ENCODE results near the gene PIK3R6.

The PIK3R6 gene

GRCh38 chr17:8883353-8883752 lies 15.9 kb upstream of the PIK3R6 start:
- Histone ChIP-seq H3K36me3 (ENCODE audit: insufficient read depth, low read length) (no peaks in the 10 kb centered on the region), H3K4me3 (ENCODE audit: low read depth, low read length, poor library complexity, severe bottlenecking) (no peak overlapping the region), H3K4me2 (ENCODE audit: low read length) (no peak overlapping the region), H3K9ac (ENCODE audit: low read length) (no peak overlapping the region), H4K20me1 (ENCODE audit: insufficient read depth, low read length) (no peaks in the 10 kb centered on the region), H3K9me3 (ENCODE audit: low read length) (no peaks in the 10 kb centered on the region), H3K4me1 (ENCODE audit: insufficient read depth, low read length, severe bottlenecking) (no peaks in the 10 kb centered on the region), H2AFZ (ENCODE audit: low read length) (no peak overlapping the region), H3F3A (ENCODE audit: insufficient read depth, low read length) (no peaks in the 10 kb centered on the region), H3K79me2 (ENCODE audit: insufficient read depth, low read length) (no peaks in the 10 kb centered on the region), H3K27me3 (ENCODE audit: insufficient read depth, low read length) (no peaks in the 10 kb centered on the region; the same call in 1 of the 2 replicates), H3K27ac (ENCODE audit: low read depth, low read length, poor library complexity, severe bottlenecking) (no peak overlapping the region), H3K9me2 (ENCODE audit: low read depth, low read length) (no peaks in the 10 kb centered on the region)
- TF ChIP-seq EZH2 (IDR thresholded peaks at IDR 0.05; ENCODE audit: borderline replicate concordance, low read length) (no peak), CTCF (IDR thresholded peaks at IDR 0.05; ENCODE audit: low read length) (no peak)

- Histone ChIP-seq H3F3A (ENCODE audit: insufficient read depth, low read length) (no peaks in the 10 kb centered on the region), H3K27me3 (ENCODE audit: insufficient read depth, low read length) (no peaks in the 10 kb centered on the region; the same call in 1 of the 2 replicates), H3K4me1 (ENCODE audit: insufficient read depth, low read length, severe bottlenecking) (no peaks in the 10 kb centered on the region), H3K4me3 (ENCODE audit: low read depth, low read length, poor library complexity, severe bottlenecking) (no peak overlapping the region), H3K4me2 (ENCODE audit: low read length) (no peak overlapping the region), H3K27ac (ENCODE audit: low read depth, low read length, poor library complexity, severe bottlenecking) (no peak overlapping the region), H3K9ac (ENCODE audit: low read length) (no peak overlapping the region), H3K9me3 (ENCODE audit: low read length) (no peaks in the 10 kb centered on the region), H3K36me3 (ENCODE audit: insufficient read depth, low read length) (no peaks in the 10 kb centered on the region), H3K79me2 (ENCODE audit: insufficient read depth, low read length) (no peaks in the 10 kb centered on the region), H4K20me1 (ENCODE audit: insufficient read depth, low read length) (no peaks in the 10 kb centered on the region), H3K9me2 (ENCODE audit: low read depth, low read length) (no peaks in the 10 kb centered on the region), H2AFZ (ENCODE audit: low read length) (no peak overlapping the region)
- no peak for TF ChIP-seq CTCF (IDR thresholded peaks at IDR 0.05; ENCODE audit: low read length)
- no peak for TF ChIP-seq EZH2 (IDR thresholded peaks at IDR 0.05; ENCODE audit: borderline replicate concordance, low read length)
These were observed 14.1 kb upstream of the PIK3R6 start for GRCh38 chr17:8881606-8882005.

- no peak overlapping the region for H3K4me2 ChIP-seq (ENCODE audit: low read length)
- no peaks in the 10 kb centered on the region for H3K4me1 ChIP-seq (ENCODE audit: insufficient read depth, low read length, severe bottlenecking)
- H3K27me3 ChIP-seq (ENCODE audit: insufficient read depth, low read length), result no peaks in the 10 kb centered on the region; the same call in 1 of the 2 replicates
- no peak overlapping the region for H3K4me3 ChIP-seq (ENCODE audit: low read depth, low read length, poor library complexity, severe bottlenecking)
- no peak overlapping the region for H3K27ac ChIP-seq (ENCODE audit: low read depth, low read length, poor library complexity, severe bottlenecking)
- TF ChIP-seq EZH2 (IDR thresholded peaks at IDR 0.05; ENCODE audit: borderline replicate concordance, low read length) (no peak), CTCF (IDR thresholded peaks at IDR 0.05; ENCODE audit: low read length) (no peak)
- no peaks in the 10 kb centered on the region for H3K9me3 ChIP-seq (ENCODE audit: low read length)
- no peaks in the 10 kb centered on the region for H4K20me1 ChIP-seq (ENCODE audit: insufficient read depth, low read length)
- H3F3A ChIP-seq (ENCODE audit: insufficient read depth, low read length), result no peaks in the 10 kb centered on the region
- no peak overlapping the region for H2AFZ ChIP-seq (ENCODE audit: low read length)
- H3K9ac ChIP-seq (ENCODE audit: low read length), result no peak overlapping the region
- no peaks in the 10 kb centered on the region for H3K36me3 ChIP-seq (ENCODE audit: insufficient read depth, low read length)
- no peaks in the 10 kb centered on the region for H3K79me2 ChIP-seq (ENCODE audit: insufficient read depth, low read length)
- no peaks in the 10 kb centered on the region for H3K9me2 ChIP-seq (ENCODE audit: low read depth, low read length)
These were observed 13.0 kb upstream of the PIK3R6 start for GRCh38 chr17:8880466-8880865.

All from OCI-LY1 (cell line).